GM12891 (cell line): ENCODE data around the gene CREB1.

Experiments used
- POLR2A ChIP-seq: IDR thresholded peaks from 2 replicates; pipeline ENCODE4 v1.6.1; 2011; ENCODE audit warnings: low read depth, low read length, control low read depth
- POLR2AphosphoS5 ChIP-seq: IDR thresholded peaks from 2 replicates; pipeline ENCODE4 v1.6.1; 2011; ENCODE audit warnings: low read depth, low read length, control low read depth
- POU2F2 ChIP-seq: IDR thresholded peaks from 2 replicates; pipeline ENCODE4 v1.6.1; 2011; ENCODE audit warnings: low read depth, mild to moderate bottlenecking, control low read depth, low read length, moderate library complexity

- no peak for TF ChIP-seq POLR2A
- no peak for TF ChIP-seq POLR2AphosphoS5
- peak; percentile 81; the same call in 1 of the 2 replicates for TF ChIP-seq POU2F2
Measured at GRCh38 chr2:207492461-207492860, 37.3 kb upstream of the CREB1 start.
